Skeletal muscle cell (primary cell): ENCODE results near the gene ZNF862.
A peak's percentile ranks its signal among the peaks of the same experiment; 100 is the strongest.

Experiments used
- DNase-seq: peaks from one replicate; pipeline ENCODE4 v3.0.0-alpha.2; 2010; ENCODE audit warnings: low read depth
- H3K4me3 ChIP-seq: 2 replicates; pipeline ENCODE4 v1.5.1; 2011; ENCODE audit warnings: low read depth, mild to moderate bottlenecking, control low read depth, low read length, moderate library complexity

ZNF862 gene

DNA sequence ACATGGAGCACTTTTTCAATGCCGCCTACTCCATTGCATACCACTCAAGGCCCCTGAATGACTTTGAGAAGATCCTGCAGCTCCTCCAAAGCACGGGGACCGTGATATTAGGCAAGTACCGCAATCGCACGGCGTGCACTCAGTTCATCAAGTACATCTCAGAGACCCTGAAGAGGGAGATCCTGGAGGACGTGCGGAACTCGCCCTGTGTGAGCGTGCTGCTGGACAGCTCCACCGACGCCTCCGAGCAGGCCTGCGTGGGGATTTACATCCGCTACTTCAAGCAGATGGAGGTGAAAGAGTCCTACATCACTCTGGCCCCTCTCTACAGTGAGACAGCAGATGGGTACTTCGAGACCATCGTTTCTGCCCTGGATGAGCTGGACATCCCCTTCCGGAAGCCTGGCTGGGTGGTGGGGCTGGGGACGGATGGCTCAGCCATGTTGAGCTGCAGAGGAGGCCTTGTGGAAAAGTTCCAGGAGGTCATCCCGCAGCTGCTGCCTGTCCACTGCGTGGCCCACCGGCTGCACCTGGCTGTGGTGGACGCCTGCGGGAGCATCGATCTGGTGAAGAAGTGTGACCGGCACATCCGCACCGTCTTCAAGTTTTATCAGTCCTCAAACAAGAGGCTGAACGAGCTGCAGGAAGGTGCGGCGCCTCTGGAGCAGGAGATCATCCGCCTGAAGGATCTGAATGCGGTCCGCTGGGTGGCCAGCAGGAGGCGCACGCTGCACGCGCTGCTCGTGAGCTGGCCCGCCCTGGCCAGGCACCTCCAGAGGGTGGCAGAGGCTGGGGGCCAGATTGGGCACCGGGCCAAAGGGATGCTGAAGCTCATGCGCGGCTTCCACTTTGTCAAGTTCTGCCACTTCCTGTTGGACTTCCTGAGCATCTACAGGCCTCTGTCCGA, 22.9 kb downstream of the ZNF862 start:
- DNase-seq: no peak
- no peak overlapping the region for H3K4me3 ChIP-seq

DNA sequence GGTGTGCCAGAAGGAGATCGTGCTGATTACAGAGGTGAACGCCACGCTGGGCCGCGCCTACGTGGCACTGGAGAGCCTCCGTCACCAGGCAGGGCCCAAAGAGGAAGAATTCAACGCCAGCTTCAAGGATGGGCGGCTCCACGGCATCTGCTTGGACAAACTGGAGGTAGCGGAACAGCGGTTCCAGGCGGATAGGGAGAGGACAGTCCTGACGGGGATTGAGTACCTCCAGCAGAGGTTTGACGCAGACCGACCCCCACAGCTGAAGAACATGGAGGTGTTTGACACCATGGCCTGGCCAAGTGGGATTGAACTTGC, 23.5 kb downstream of the ZNF862 start:
- no peak overlapping the region for H3K4me3 ChIP-seq
- DNase-seq: no peak

DNA sequence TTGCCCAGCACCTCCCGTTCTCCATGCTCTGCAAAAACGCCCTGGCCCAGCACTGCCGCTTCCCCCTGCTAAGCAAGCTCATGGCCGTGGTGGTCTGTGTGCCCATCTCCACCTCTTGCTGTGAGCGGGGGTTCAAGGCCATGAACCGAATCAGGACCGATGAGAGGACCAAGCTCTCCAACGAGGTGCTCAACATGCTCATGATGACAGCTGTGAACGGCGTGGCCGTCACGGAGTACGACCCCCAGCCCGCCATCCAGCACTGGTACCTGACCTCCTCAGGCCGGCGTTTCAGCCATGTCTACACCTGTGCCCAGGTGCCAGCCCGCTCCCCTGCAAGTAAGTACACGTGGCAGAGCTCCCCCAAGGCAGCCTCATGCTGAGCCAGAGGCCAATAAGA, 24.0 kb downstream of the ZNF862 start:
- DNase-seq: no peak
- H3K4me3 ChIP-seq: no peak overlapping the region

DNA sequence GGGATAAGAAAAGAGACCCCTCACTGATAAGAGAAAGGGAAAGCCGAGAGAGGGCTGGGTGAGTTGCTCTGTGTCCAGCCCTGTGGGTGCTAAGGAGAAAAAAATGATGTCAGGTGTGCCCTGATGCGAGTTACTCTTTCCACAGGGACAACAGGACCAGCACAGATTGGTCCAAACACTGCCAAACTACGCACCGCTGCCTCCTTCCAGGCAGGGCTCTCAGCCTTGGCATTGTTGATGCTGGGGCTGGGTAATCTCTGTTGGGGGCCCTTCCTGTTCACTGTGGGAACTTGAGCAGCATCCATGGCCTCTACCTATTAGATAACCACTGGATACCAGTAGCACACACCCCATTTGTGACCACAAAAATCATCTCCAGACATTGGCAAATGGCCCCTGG, 25.3 kb downstream of the ZNF862 start:
- no peak for DNase-seq
- no peak overlapping the region for H3K4me3 ChIP-seq

DNA sequence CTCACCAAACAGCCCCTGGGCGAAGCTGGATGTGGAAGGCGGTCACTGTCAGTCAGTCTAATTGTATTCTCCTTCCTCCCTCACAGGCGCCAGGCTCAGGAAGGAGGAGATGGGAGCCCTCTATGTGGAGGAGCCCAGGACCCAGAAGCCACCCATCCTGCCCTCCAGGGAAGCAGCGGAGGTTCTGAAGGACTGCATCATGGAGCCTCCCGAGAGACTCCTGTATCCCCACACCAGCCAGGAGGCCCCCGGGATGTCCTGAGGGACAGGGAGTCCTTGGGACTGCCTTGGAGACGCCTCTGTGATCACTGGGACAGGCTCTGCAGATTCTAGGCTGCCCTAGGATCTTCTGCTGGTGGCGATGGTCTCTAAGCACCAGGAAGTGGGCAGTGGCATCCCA, 25.8 kb downstream of the ZNF862 start:
- H3K4me3 ChIP-seq: no peak overlapping the region
- DNase-seq: no peak

DNA sequence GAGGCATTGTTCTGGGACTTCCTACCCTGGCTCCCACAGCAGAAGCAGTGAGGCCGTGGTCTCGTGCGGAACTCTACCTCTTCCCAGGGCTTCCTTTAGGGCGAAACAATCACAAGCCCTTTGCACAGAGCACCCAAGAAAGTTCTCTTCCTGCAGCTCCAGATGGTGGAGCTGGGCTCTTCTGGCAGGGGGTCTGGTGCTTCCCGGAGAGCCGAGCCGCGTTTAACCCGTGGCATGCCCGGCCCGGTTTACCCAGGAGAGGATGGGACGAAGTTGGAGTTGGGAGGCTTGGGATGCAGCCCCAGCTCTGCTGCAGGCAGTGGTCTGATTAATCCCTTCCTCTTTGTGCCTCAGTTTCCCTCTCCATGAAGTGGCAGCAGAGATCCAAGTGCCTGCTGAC, 26.6 kb downstream of the ZNF862 start:
- DNase-seq: no peak
- H3K4me3 ChIP-seq: no peak overlapping the region

DNA sequence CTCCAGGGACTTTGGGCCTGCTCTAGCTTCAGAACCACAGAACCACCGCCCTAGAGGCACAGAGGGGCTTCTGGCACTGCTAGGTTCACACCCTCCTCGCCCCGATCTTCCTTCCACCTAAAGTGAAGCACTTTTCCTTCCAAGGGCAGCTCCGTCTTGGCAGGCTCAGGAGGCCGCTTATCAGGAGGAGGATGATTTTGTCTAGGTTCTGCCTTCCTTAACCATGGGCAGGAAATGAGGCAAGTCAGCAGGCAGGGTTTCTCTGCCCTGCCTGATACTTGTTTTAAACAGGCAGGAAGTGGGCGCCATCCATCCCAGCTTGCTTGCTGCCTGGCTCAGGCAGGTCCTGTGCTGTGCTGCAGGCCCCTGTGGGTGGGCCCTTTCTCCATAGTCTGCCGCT, 27.3 kb downstream of the ZNF862 start:
- DNase-seq: no peak
- no peak overlapping the region for H3K4me3 ChIP-seq

DNA sequence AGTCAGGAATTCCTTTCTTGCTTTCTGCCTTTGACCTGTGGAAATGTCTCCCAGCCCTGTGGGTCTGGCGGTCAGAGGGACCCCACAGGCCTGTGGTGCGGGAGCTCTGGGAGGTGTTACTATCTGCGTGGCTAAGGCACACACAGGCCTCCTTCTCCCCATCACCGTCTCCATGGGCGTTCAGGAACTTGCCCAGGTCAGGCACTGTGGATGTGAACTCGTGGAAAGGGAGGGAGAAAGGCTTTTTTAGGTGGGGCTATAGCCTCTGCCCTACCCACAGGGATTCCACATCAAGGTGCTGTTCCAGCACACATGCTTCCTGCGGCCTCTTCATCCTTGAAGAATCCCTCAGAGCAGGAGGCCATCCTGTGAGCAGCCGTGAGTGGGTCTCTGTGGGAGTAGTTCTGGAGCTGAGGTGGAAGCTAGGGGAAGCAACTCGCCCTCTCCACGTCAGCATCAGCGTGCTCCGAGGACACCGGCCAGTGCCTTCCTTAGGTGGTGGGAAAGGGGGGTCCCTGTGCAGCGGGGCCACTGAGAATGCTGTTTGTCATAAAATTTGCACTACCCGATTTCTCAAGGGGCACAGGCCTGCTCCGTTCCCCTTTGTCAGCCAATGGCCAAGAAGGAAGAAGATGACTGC, 28.1 kb downstream of the ZNF862 start:
- DNase-seq: no peak
- no peak overlapping the region for H3K4me3 ChIP-seq

DNA sequence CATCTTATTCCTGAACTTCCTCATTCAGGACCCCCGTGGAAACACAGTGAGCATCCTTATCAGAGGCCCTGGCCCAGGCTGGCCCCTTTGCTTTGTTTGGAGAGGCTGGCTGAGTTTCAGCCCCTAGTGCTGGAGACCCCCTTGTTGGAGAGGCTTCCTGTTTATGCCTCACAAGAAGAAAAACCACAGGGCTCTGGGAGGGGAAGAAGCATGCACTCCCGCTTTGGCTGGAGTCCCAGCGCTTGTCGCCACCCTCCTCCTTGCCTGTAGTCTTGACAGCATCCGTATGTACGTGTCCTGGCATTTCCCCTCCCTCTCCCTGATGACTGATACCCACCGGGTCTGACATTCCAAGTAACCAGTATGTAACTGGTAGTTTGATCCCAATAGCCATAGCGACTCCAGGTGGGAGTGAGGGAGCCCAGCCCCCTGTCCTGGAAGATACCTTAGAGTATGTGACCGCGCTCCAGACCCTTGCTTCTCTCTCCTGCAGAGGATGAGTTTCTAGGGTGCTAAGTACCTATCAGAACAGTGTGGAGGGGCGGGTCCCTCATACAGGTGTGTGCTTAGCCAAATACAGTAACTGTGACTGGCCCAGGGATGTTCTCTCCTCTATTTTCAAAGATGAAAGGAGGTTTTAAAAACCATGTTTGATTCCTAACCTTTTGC, 28.7 kb downstream of the ZNF862 start:
- H3K4me3 ChIP-seq: no peak overlapping the region
- DNase-seq: no peak

DNA sequence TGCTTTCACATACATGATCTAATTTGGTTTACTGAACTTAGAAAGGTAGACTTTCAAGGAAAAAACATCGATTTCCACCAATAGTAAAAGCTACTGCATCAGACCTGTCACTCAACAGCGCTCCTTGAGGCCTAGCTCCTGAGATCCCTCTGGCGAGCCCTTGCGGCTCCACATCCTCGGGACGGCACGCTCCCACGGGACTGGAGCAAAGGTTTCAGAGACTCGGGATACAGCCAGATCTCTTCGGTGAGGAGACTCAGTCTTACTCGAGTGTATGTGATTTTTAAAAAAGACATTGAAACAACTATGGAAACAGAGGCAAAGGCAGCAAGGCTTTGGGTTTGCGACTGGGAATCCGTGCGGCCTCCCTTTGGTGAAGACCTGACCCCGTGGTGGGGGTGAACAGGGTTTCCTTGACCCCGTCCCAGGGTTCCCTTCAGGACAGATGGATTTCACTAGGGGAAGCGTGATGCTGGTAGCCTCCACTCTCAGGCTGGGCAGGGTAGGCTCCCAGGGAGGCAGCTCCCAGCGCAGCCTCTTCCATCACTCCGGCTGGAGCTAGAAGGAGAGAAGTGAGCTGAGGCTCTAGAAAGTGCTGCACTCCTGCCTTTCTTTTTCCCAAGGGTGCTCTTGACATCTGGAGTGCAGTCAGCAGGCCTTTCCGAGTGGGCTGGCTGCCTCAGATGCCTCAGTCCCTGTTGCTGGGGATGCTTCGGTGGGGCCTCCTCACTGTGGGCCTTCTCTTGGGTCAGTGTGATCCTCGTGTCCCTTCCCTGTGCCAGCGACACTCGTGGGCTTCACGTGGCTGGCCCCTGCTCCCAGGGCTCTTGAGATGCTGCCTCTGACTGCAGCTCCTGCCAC, 29.8 kb downstream of the ZNF862 start:
- H3K4me3 ChIP-seq: no peak overlapping the region
- no peak for DNase-seq

DNA sequence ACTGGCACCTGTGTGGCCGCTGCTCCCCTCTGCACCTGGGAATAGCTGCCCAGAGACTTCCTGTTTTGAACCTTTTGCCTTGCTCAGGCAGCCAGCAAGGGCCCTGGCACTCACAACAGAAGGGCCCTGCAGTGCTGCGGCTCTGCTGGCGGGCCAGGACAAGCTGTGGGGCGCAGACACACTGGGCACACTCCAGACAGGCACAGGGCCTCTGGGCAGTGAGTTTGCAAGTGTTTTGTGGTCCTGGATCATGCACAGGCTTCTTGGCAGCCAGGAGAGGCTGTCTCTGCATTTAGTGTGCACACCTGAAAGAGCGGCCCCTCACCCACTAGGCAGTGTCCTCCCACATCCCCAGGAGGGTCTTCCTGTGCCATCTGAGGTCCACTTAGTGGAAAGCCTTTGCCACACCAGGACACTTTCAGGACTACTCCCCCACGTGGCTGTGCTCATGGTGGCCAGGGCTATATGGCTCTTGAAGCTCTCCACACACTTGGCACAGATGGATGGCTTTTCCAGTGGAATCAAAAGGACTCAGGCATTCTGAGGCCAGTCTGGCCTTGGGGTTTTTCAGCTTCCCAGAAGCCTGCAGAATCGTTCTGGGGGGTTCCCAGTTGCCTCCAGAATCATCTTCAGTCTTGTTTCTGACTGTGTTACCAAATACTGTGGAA, 30.6 kb downstream of the ZNF862 start:
- no peak for DNase-seq
- H3K4me3 ChIP-seq: no peak overlapping the region

DNA sequence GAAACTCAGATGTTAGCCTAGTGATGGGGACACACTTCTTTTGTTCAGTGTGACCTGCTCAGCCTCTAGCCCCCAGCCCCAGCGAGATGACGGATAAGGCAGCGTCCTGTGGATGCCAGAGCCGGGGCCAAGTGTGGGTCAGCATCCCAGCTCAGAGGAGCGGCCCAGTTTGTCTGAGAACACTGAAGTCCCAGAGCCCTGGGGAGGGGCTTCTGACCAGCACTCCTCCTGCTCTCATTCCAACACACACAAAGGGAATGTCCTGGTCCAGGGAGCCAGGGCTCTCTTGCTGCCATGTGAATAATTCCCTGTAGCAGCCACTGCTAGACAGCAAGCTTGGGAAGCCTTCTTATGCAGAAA, 31.1 kb downstream of the ZNF862 start:
- no peak overlapping the region for H3K4me3 ChIP-seq
- DNase-seq: no peak

DNA sequence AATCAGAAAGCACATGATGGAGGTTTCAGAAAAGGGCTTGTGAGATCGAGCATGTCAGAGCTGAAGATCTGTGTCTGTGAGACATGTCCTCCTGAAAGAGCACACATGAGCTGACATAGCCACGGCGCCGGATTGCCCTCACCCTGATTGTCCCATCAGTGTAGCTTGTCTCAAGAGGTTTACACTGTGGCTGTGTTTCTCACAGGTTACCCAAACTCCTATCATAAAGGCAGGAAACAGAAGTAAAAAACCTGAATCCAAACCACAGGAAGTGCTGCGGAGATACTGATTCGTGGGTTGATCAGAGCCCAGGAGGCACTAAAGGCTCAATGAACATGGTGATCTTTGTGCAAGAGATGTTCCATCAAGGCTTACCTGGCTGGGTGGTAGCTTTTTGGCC, 31.7 kb downstream of the ZNF862 start:
- no peak for DNase-seq
- no peak overlapping the region for H3K4me3 ChIP-seq

DNA sequence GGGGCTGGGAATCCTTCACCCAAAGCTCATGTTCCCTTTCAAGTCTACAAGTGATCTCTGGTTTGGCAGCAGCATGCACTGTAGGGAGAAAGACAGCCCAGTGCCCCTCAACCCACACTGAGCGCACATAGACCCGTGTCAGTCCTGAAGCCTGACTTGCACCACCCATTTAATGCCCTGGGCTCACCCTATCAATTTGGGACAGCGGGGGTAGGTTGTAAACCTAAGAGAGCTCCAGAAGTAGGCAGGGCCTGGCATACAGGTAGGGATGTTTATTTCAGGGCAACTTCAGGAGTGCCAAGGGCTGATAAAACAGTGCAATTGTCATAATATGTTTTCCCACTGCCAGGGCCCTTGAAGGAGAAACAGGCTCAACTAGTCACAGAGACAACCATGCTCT, 32.1 kb downstream of the ZNF862 start:
- no peak for DNase-seq
- H3K4me3 ChIP-seq: no peak overlapping the region

DNA sequence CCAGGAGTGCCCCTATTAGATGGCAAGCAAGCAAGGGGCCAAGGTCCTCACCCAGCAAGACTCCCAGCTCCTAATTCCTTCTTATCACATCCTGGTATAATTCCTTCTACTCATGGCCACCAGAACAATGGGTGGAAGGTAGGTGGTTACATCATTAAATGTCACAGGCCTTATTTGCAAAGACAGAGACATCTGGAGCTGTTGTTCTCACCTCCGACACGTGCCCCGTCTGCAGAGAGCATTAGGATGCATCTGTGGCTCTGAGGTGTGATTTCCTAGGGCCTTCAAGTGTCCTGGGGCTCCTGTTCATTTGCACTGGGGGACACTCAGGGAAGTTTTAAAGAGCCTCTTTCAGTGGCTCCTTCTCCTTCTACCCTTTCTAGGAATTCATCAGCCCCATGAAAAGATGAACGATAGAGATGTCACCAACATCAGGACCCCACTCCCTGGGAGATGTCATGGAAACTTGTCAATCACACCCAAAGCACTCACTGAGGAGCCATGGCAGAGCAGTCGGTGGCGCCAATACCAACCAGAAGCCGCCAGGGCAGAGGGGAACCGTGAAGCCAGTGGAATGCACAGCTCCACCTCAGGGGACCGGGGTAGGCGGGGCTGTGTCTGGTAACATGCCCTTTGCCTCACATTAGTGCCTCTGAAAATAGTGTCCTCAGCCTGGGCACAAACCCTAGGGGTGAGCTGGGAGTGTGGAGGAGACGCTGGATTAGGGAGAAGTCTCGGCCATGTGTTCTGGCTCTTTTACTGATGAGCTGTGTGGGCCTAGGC, 32.7 kb downstream of the ZNF862 start:
- no peak for DNase-seq

DNA sequence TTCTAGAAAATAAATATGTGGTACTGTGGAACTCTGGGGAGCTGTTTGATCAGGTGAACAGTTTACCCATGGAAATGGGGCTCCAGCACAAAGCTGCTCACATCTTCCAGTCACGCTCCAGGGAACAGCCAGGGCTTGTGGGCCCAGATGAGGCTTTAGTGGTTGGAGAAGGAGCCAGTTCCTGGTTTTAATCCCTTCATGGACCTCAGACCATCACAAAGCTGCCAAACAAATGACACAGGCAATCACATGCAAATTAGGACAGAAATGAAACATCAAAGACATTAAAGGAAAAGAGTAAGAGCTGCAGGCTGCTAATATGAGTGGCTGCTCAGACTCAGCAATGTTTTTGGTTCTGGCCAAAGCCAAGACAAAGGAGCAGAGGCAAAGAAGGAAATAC, 33.4 kb downstream of the ZNF862 start:
- no peak for DNase-seq
- H3K4me3 ChIP-seq: no peak overlapping the region

More for the DNA sequence above, 32.7 kb downstream of the ZNF862 start:
- no peak overlapping the region for H3K4me3 ChIP-seq

DNA sequence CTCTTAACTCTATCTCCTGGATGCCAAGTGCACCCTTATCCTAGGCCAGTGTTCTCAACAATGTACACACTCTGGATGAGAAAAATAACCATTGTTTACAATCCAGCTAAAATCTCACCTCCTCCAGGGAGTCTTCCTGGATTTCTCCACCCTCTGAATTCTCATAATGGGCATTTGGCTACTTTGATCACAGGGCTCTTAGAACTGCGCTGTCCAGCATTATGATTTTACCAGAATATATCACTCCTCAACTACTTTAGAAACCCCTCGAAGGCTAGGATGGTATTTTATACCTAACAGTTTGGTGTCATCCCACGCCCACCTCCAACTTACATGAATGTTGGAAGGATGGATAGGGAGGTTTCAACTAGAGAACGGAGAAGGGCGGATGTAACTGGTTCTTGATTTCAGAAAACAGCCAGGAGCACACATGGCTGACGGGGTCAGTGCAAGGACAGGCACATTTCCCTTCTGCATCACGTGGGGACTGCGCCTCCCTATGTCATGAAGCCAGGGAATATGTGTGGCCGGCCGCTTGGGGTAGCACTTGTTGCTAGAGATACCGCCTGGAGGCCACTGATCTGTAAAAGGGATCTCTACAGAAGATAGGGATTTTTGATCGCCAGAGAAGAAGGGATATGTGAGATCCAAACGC, 34.4 kb downstream of the ZNF862 start:
- DNase-seq: no peak
- H3K4me3 ChIP-seq: peak overlapping the region; percentile 71
